Measurements from ENCODE around the gene FBXO42. TPM values are rescaled to one million over a fixed set of nuclear protein-coding genes. Genes with fewer than 3 reads are reported as not detected.
"Not testable (repeated sequence)": the region's sequence is repeated elsewhere in the genome, so short reads cannot be mapped to it uniquely, and the experiment has no call there.

Gene FBXO42
- total RNA-seq, 1 experiment from 2014 or later = 9.6 TPM

GRCh38 chr1:16266411-16267118, 85.7 kb downstream of the FBXO42 start:
- DNase-seq (ENCODE audit: low spot score) = no peak

GRCh38 chr1:16262067-16262466, 90.2 kb downstream of the FBXO42 start:
- DNase-seq (ENCODE audit: low spot score) = no peak

GRCh38 chr1:16260814-16261213, 91.5 kb downstream of the FBXO42 start:
- DNase-seq (ENCODE audit: low spot score) = no peak

GRCh38 chr1:16258591-16259135, 93.6 kb downstream of the FBXO42 start:
- no peak for DNase-seq (ENCODE audit: low spot score)

GRCh38 chr1:16257968-16258367, 94.3 kb downstream of the FBXO42 start:
- no peak for DNase-seq (ENCODE audit: low spot score)

- not testable (repeated sequence) for DNase-seq (ENCODE audit: low spot score)
Measured at GRCh38 chr1:16257556-16257955, 94.7 kb downstream of the FBXO42 start.

GRCh38 chr1:16256478-16256877, 95.8 kb downstream of the FBXO42 start:
- DNase-seq (ENCODE audit: low spot score) = no peak

GRCh38 chr1:16254263-16254928, 97.9 kb downstream of the FBXO42 start:
- no peak for DNase-seq (ENCODE audit: low spot score)

GRCh38 chr1:16253332-16253922, 98.9 kb downstream of the FBXO42 start:
- no peak for DNase-seq (ENCODE audit: low spot score)

GRCh38 chr1:16252912-16253311, 99.4 kb downstream of the FBXO42 start:
- no peak for DNase-seq (ENCODE audit: low spot score)

- DNase-seq (ENCODE audit: low spot score) = no peak
Measured at GRCh38 chr1:16251381-16251780, 100.9 kb downstream of the FBXO42 start.

GRCh38 chr1:16250524-16251251, 101.6 kb downstream of the FBXO42 start:
- DNase-seq (ENCODE audit: low spot score) = no peak

- DNase-seq (ENCODE audit: low spot score) = no peak
Measured at GRCh38 chr1:16249596-16250241, 102.6 kb downstream of the FBXO42 start.

GRCh38 chr1:16248603-16249516, 103.4 kb downstream of the FBXO42 start:
- DNase-seq (ENCODE audit: low spot score) = peak; percentile 88

- DNase-seq (ENCODE audit: low spot score) = no peak
Measured at GRCh38 chr1:16248007-16248436, 104.3 kb downstream of the FBXO42 start.

GRCh38 chr1:16247441-16247840, 104.8 kb downstream of the FBXO42 start:
- no peak for DNase-seq (ENCODE audit: low spot score)

- no peak for DNase-seq (ENCODE audit: low spot score)
Measured at GRCh38 chr1:16246961-16247360, 105.3 kb downstream of the FBXO42 start.

- not testable (repeated sequence) for DNase-seq (ENCODE audit: low spot score)
Measured at GRCh38 chr1:16246239-16246638, 106.0 kb downstream of the FBXO42 start.

- DNase-seq (ENCODE audit: low spot score) = no peak
Measured at GRCh38 chr1:16245476-16246196, 106.6 kb downstream of the FBXO42 start.

Measured in H4 (cell line).